DMS153 treated with DMSO at 0.1 percent for 48 hours (cell line): Measurements from ENCODE around the gene UGGT2.
"Not testable (repeated sequence)": the region's sequence is repeated elsewhere in the genome, so short reads cannot be mapped to it uniquely, and the experiment has no call there.

Experiments used
- DNase-seq: peaks from one replicate; lab custom pipeline; 2025; ENCODE audit not compliant: unreplicated experiment; lab: John Stamatoyannopoulos, UW

The UGGT2 gene

DNA sequence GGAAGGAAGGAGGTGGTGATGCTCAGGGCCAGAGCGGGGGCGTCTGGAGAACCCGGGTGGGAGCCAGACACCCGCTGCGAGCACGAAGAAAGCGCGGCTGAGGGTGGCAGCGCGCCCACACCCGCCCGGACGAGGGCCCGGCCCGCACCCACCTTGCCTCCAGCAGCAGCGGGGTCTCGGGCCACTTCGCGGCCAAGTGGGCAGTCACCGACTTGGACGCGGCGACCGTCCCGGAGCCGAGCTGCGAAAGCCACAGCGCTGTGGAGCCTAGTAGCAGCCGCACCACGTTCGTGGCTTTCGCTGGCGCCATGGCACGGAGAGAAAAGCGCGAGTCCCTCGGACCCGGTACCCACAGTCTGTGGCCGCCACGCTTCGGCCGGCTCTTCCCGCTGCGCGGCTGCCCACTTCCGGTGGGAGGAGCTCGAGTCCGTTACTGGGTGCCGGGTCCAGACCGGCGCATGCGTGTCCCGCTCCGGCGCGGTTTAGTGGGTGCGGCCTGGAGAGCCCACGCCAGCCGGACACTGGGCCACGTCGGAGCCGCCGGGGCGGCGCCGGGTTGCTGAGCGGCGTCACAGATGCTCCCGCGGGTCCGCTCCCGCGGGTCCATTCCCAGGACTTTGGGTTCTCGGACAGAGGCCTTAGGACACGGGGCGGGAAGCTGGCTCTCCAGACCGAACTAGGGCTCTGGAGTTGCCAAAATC lies at the start of gene UGGT2:
Gene UGGT2, minus strand, starts transcription at position 399 of the 701 bp plus-strand sequence. Its CDS starts 89 bp downstream, at position 310.
- DNase-seq, result peak; percentile 81

DNA sequence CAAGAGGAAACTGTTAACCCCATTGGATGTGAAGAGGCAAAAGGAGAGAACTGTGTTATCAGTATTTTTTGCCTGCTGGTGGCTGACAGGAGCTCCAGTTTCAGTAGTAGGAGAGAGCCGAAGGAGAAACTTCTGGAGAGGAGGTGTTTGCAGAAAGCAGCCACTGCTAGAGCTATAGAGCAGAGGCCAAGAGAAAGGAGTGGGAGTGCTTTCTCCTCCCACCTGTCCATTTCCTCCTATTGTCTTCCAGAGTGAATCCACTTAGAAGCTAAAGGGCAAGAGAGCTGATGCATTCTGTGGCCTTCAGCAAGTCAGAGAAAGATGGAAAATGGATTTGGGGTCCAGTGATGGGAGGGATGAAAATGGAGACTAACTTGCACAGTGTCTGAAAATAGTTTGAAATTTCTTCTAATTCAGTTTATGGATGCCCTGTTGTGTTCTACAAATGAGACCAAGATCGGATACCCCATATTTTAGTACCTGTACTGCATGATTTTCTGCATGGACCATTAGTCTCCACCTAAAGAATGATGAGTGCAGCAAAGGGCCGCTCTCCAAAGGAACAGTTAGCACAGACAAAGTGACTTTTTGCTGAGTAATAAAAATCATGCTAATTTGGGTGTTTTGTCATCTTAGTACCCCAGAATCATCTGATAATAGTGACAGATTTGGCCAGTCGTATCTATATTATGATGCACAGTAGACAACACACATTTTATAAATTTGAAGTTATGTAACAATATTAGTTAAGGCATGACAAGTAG lies 47.4 kb upstream of the UGGT2 start:
- no peak for DNase-seq

GRCh38 chr13:96093296-96094006 lies 40.2 kb upstream of the UGGT2 start:
- DNase-seq, result no peak

- DNase-seq, result no peak
Observed at GRCh38 chr13:96091164-96092117, 38.2 kb upstream of the UGGT2 start.

GRCh38 chr13:96090240-96091101 lies 37.3 kb upstream of the UGGT2 start:
- DNase-seq, result peak; percentile 26

DNA sequence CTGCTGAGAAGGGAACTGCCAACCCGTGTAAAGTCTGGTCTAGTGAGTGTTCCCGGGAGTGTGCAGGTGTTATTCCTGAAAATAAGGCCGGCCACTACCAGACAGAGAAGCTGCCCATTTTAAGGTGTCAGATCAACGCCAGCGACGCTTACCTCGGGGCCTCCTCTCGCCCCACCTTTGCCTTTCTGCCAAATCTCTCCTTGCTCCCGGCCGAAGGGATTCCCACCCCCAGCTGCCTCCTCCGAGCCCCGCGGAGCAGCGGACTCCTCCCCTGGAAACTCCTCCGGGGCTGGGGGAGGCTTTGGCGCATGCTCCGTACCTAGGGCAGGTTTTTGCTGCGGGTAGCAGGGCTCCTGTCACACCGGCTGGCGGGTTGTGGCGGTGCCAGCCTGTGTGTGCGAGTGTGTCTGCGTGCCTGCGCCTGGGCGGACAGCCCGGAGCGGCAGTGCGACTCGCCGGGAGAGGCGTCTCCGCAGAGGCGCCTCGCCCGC lies 36.6 kb upstream of the UGGT2 start, which contains the start of gene HS6ST3:
Gene HS6ST3, plus strand, starts transcription at position 359 of the 491 bp plus-strand sequence.
- peak; percentile 46 for DNase-seq

GRCh38 chr13:96089139-96089538 lies 35.9 kb upstream of the UGGT2 start:
- no peak for DNase-seq

DNA sequence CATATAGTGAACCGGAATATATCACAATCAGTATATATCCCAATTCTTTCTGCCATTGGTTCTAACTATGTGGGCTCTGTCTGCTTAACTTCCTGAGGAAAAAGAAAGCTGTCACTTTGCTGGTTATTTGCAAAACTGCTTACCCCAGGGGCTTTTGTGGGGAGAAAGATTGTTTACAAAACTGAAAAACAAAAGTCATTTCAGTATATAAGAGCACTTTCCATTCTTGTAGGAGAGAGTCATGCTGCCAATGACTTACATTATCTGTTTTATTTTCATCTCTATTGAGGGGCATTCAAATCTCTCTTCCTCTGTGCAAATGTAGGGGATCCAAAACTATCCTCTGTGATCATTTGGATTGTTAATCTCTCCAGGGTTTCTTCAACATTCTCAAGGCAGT lies 33.5 kb upstream of the UGGT2 start:
- DNase-seq, result no peak

GRCh38 chr13:96082640-96083039 lies 29.4 kb upstream of the UGGT2 start:
- no peak for DNase-seq

- no peak for DNase-seq
Observed at GRCh38 chr13:96081888-96082287, 28.7 kb upstream of the UGGT2 start.

- DNase-seq, result no peak
Observed at GRCh38 chr13:96080676-96081075, 27.5 kb upstream of the UGGT2 start.

GRCh38 chr13:96075953-96076543 lies 22.8 kb upstream of the UGGT2 start:
- DNase-seq, result no peak

GRCh38 chr13:96072392-96072791 lies 19.2 kb upstream of the UGGT2 start:
- DNase-seq, result no peak

- DNase-seq, result no peak
Observed at GRCh38 chr13:96071504-96071903, 18.3 kb upstream of the UGGT2 start.

GRCh38 chr13:96068729-96069128 lies 15.5 kb upstream of the UGGT2 start:
- no peak for DNase-seq

GRCh38 chr13:96065849-96066248 lies 12.6 kb upstream of the UGGT2 start:
- DNase-seq, result no peak

DNA sequence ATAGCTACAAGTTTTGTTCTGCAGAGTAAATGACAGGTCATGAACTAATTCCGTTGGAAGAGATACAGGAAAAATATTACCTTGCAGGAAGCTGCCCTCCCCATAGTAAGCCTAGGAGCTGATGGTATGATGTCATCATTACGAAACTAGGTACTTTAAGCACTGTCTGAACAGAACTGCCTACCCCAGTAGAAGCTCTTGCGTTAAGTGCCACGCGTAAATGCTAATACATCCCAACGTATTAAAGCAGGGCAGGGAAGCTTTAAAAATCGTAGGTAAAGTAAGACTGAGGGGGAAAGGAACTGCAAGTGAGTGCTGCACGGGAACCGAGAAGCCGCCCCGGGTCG lies 572 bp downstream of the UGGT2 start:
- peak; percentile 33 for DNase-seq

DNA sequence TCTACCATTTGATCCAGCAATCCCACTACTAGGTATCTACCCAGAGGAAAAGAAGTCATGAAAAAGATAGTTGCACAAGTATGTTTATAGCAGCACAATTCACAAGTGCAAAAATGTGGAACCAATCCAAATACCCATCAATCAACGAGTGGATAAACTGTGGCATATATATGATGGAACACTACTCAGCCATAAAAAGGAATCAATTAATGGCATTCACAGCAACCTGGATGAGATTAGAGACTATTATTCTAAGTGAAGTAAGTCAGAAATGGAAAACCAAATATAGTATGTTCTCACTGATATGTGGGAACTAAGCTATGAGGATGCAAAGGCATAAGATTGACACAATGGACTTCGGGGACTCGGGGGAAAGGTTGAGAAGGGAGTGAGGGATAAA lies 1.3 kb downstream of the UGGT2 start:
- DNase-seq, result not testable (repeated sequence)

- not testable (repeated sequence) for DNase-seq
Observed at GRCh38 chr13:96051491-96051890, 1.7 kb downstream of the UGGT2 start.
